H1 (cell line): Measurements from ENCODE around the gene UBE2J1. TPM values are rescaled to one million over a fixed set of nuclear protein-coding genes. Genes with fewer than 3 reads are reported as not detected.

Experiments
- CTCF ChIA-PET: fragments of 300-600 bp; sonication (Branson Sonifier 250); formaldehyde crosslinking; loops from one replicate; lab custom pipeline; 2021; ENCODE audit not compliant: partially characterized antibody; lab: Charles Lee
- POLR2A ChIA-PET: fragments of 300-600 bp; sonication (Branson Sonifier 250); formaldehyde crosslinking; loops from one replicate; lab custom pipeline; 2021; ENCODE audit warnings: inconsistent platforms; ENCODE audit not compliant: partially characterized antibody; lab: Charles Lee
- DNase-seq, 2 experiments: peaks; one replicate each; pipeline versions ENCODE4 v3.0.0 to v3.0.0-alpha.2; 2010 to 2022; ENCODE audit warnings: low spot score in 2 of 2, low read depth in 1 of 2, mixed read lengths in 1 of 2
- FAIRE-seq: peaks from 2 replicates; lab custom pipeline; 2011; peaks lifted over from hg19 to GRCh38; lab: Jason Lieb, UNC
- H2AFZ ChIP-seq: 2 replicates; pipeline ENCODE4 v1.8.1; 2012; ENCODE audit warnings: low read length, inconsistent platforms
- H2AK5ac ChIP-seq: 2 replicates; pipeline ENCODE4 v1.6.1; 2013; ENCODE audit warnings: low read depth, low read length
- H2BK120ac ChIP-seq: replicated peaks from 2 replicates; pipeline ENCODE3; 2013; ENCODE audit warnings: low read depth, low read length, inconsistent platforms
- H2BK12ac ChIP-seq: 2 replicates; pipeline ENCODE4 v1.6.1; 2013; ENCODE audit warnings: low read depth, low read length
- H2BK15ac ChIP-seq: 2 replicates; pipeline ENCODE4 v1.6.1; 2013; ENCODE audit warnings: low read length
- H2BK20ac ChIP-seq: 2 replicates; pipeline ENCODE4 v1.6.1; 2013; ENCODE audit warnings: low read length
- H2BK5ac ChIP-seq: 2 replicates; pipeline ENCODE4 v1.6.1; 2013; ENCODE audit warnings: low read depth, low read length
- H3K14ac ChIP-seq: 2 replicates; pipeline ENCODE4 v1.6.1; 2013; ENCODE audit warnings: inconsistent platforms; ENCODE audit not compliant: insufficient read length
- H3K18ac ChIP-seq: 2 replicates; pipeline ENCODE4 v1.6.1; 2013; ENCODE audit warnings: low read length; ENCODE audit errors: extremely low read depth
- H3K23ac ChIP-seq: 2 replicates; pipeline ENCODE4 v1.6.1; 2013; ENCODE audit warnings: inconsistent platforms; ENCODE audit not compliant: insufficient read length
- H3K23me2 ChIP-seq: 2 replicates; pipeline ENCODE4 v1.6.1; 2013; ENCODE audit warnings: low read depth, low read length
- H3K27ac ChIP-seq: 2 replicates; pipeline ENCODE4 v1.6.1; 2011; ENCODE audit warnings: low read depth, low read length, inconsistent platforms
- H3K27me3 ChIP-seq, 4 experiments: replicated peaks in 1 of 4; 1 replicate in 1 of 4; 2 replicates in 3 of 4; pipeline versions ENCODE4 v1.6.1 to v1.8.1; 2011 to 2013; ENCODE audit warnings: low read length in 3 of 4, mild to moderate bottlenecking in 3 of 4, inconsistent platforms in 2 of 4, mixed read lengths in 2 of 4, moderate library complexity in 1 of 4; ENCODE audit not compliant: control insufficient read depth in 3 of 4, insufficient read depth in 3 of 4; ENCODE audit errors: extremely low read depth in 1 of 4
- H3K36me3 ChIP-seq, 4 experiments: 2 replicates each; pipeline versions ENCODE4 v1.6.1 to v1.8.1; 2011 to 2013; ENCODE audit warnings: mild to moderate bottlenecking in 4 of 4, low read length in 3 of 4, moderate library complexity in 2 of 4, control low read depth in 1 of 4, inconsistent platforms in 1 of 4; ENCODE audit not compliant: insufficient read depth in 4 of 4, control insufficient read depth in 2 of 4
- H3K4ac ChIP-seq: replicated peaks from 2 replicates; pipeline ENCODE3; 2013; ENCODE audit warnings: low read length, low read depth, mixed read lengths, inconsistent platforms; ENCODE audit not compliant: insufficient read length
- H3K4me1 ChIP-seq, 4 experiments: replicated peaks in 1 of 4; 1 replicate in 1 of 4; 2 replicates in 3 of 4; pipeline versions ENCODE4 v1.6.1 to v1.8.1; 2011 to 2013; ENCODE audit warnings: low read length in 3 of 4, inconsistent platforms in 2 of 4, mixed read lengths in 1 of 4; ENCODE audit not compliant: insufficient read depth in 4 of 4, control insufficient read depth in 3 of 4
- H3K4me2 ChIP-seq, 2 experiments: 2 replicates each; pipeline versions ENCODE4 v1.6.1 to v1.8.1; 2011 to 2013; ENCODE audit warnings: low read depth in 2 of 2, low read length in 2 of 2, control low read depth in 1 of 2, inconsistent platforms in 1 of 2, mild to moderate bottlenecking in 1 of 2; ENCODE audit not compliant: insufficient read depth in 1 of 2
- H3K4me3 ChIP-seq, 4 experiments: fragments of 200-600, 300-600 bp in 1 of 4; sonication (generic), shearing (Covaris generic), sonication (Bioruptor Twin) in 1 of 4; 2 replicates each; pipeline versions ENCODE4 v1.5.1 to v1.8.1; 2011 to 2016; ENCODE audit warnings: low read length in 4 of 4, low read depth in 3 of 4, control low read depth in 2 of 4, inconsistent platforms in 2 of 4, mild to moderate bottlenecking in 2 of 4, mixed read lengths in 1 of 4, moderate library complexity in 1 of 4; ENCODE audit not compliant: insufficient read depth in 2 of 4; ENCODE audit errors: extremely low read depth in 1 of 4
- H3K56ac ChIP-seq: replicated peaks from 2 replicates; pipeline ENCODE3; 2013; ENCODE audit warnings: low read depth, mild to moderate bottlenecking, mixed read lengths, low read length, inconsistent platforms; ENCODE audit not compliant: insufficient read length
- H3K79me1 ChIP-seq: 2 replicates; pipeline ENCODE4 v1.6.1; 2013; ENCODE audit warnings: low read depth, low read length, control low read depth
- H3K79me2 ChIP-seq, 2 experiments: 2 replicates each; pipeline versions ENCODE4 v1.6.1 to v1.8.1; 2012 to 2013; ENCODE audit warnings: low read length in 2 of 2, mild to moderate bottlenecking in 2 of 2, inconsistent platforms in 1 of 2; ENCODE audit not compliant: insufficient read depth in 2 of 2, control insufficient read depth in 1 of 2
- H3K9ac ChIP-seq, 4 experiments: replicated peaks in 1 of 4; 1 replicate in 1 of 4; 2 replicates in 3 of 4; pipeline versions ENCODE4 v1.6.1 to v1.8.1; 2011 to 2013; ENCODE audit warnings: low read depth in 3 of 4, low read length in 3 of 4, control low read depth in 2 of 4, mild to moderate bottlenecking in 2 of 4, moderate library complexity in 2 of 4, inconsistent platforms in 1 of 4; ENCODE audit errors: extremely low read depth in 1 of 4
- H3K9me3 ChIP-seq, 2 experiments: 2 replicates each; pipeline versions ENCODE4 v1.6.1 to v1.8.1; 2012 to 2013; ENCODE audit warnings: mild to moderate bottlenecking in 2 of 2, moderate library complexity in 2 of 2, control low read depth in 1 of 2, inconsistent platforms in 1 of 2, low read depth in 1 of 2, low read length in 1 of 2, mixed read lengths in 1 of 2; ENCODE audit not compliant: insufficient read depth in 2 of 2
- H4K20me1 ChIP-seq, 2 experiments: replicated peaks in 1 of 2; 2 replicates each; pipeline versions ENCODE3 to v1.8.1; 2011 to 2013; ENCODE audit warnings: inconsistent platforms in 2 of 2, low read length in 2 of 2, mild to moderate bottlenecking in 1 of 2; ENCODE audit not compliant: insufficient read depth in 2 of 2, control insufficient read depth in 1 of 2
- H4K5ac ChIP-seq: 2 replicates; pipeline ENCODE4 v1.6.1; 2013; ENCODE audit warnings: low read length, low read depth, mixed read lengths, inconsistent platforms; ENCODE audit not compliant: insufficient read length
- H4K8ac ChIP-seq: 2 replicates; pipeline ENCODE4 v1.8.0; 2013; ENCODE audit warnings: mild to moderate bottlenecking, moderate library complexity, low read length, inconsistent platforms; ENCODE audit not compliant: insufficient read depth; ENCODE audit errors: extremely low read depth
- H4K91ac ChIP-seq: replicated peaks from 2 replicates; pipeline ENCODE3; 2013; ENCODE audit warnings: low read length, mixed read lengths, inconsistent platforms; ENCODE audit not compliant: insufficient read length
- BCL11A ChIP-seq, 2 experiments: IDR thresholded peaks; one replicate each; pipeline ENCODE4 v1.6.1; 2011; ENCODE audit warnings: low read depth in 2 of 2, low read length in 2 of 2, mild to moderate bottlenecking in 2 of 2
- CREB1 ChIP-seq: IDR thresholded peaks from 2 replicates; pipeline ENCODE4 v1.6.1; 2012; ENCODE audit warnings: inconsistent platforms
- EGR1 ChIP-seq: IDR thresholded peaks from 2 replicates; pipeline ENCODE4 v1.6.1; 2011; ENCODE audit warnings: low read depth, low read length, borderline replicate concordance
- RAD21 ChIP-seq, 2 experiments: IDR thresholded peaks in 1 of 2; conservative IDR thresholded peaks in 1 of 2; 2 replicates each; pipeline ENCODE4 v1.6.1; 2011; ENCODE audit warnings: low read depth in 2 of 2, low read length in 2 of 2, improper control_type of control experiment in 1 of 2, inconsistent platforms in 1 of 2, mild to moderate bottlenecking in 1 of 2, moderate library complexity in 1 of 2
- RBBP5 ChIP-seq: IDR thresholded peaks from 2 replicates; pipeline ENCODE4 v1.7.1; 2012; ENCODE audit warnings: low read depth, mild to moderate bottlenecking, inconsistent platforms, low read length, moderate library complexity, borderline replicate concordance
- RFX5 ChIP-seq: IDR thresholded peaks from 2 replicates; pipeline ENCODE4 v1.6.1; 2011; ENCODE audit warnings: low read depth, low read length, improper control_type of control experiment, borderline replicate concordance
- YY1 ChIP-seq: IDR thresholded peaks from 2 replicates; pipeline ENCODE4 v1.6.1; 2011; ENCODE audit warnings: low read depth, mild to moderate bottlenecking, low read length
- WGBS, 2 experiments: shearing (Covaris generic) in 1 of 2; methylation state at CpG; one replicate each; pipeline versions ENCODE4 v1.1.6 to v1.1.7; 2013 to 2015; ENCODE audit warnings: low lambda C conversion rate in 2 of 2, mixed read lengths in 2 of 2, inconsistent platforms in 1 of 2, low coverage in 1 of 2, missing lambda C conversion rate in 1 of 2; ENCODE audit not compliant: insufficient replicate concordance in 2 of 2, insufficient coverage in 1 of 2, insufficient read length in 1 of 2; ENCODE audit errors: extremely low coverage in 1 of 2, missing lambda C conversion rate in 1 of 2; 5-methylcytosine and 5-hydroxymethylcytosine counted together
- polyA plus RNA-seq, 7 experiments: library from polyadenylated mRNA; depleted of rRNA in 3 of 7; stranded (reverse) in 5 of 7; unstranded in 2 of 7; fragments of >200 nt in 5 of 7; fragments of 200-250 nt in 2 of 7; gene quantifications; 1 replicate in 5 of 7; 2 replicates in 1 of 7; 4 replicates in 1 of 7; pipeline versions ENCODE4 v1.2.1 to v1.2.3, GENCODE V29; 2011 to 2013; ENCODE audit warnings: missing spikeins in 2 of 7, mixed read lengths in 2 of 7
- total RNA-seq: library from RNA; stranded (reverse); fragmentation: NEBNext Ultra II Directional; extraction: Animal tissue kit (Norgen Biotek cat#: 25700); gene quantifications from 2 replicates; pipeline ENCODE4 v1.2.1, GENCODE V29; 2021
- TF ChIP-seq, protein P1 (sequence below), 3 experiments: IDR thresholded peaks; 1 replicate in 2 of 3; 2 replicates in 1 of 3; pipeline versions ENCODE4 v1.5.1 to v1.6.1; 2011; ENCODE audit warnings: low read length in 3 of 3, mild to moderate bottlenecking in 3 of 3, inconsistent platforms in 2 of 3, low read depth in 1 of 3, moderate library complexity in 1 of 3; ENCODE audit not compliant: insufficient read depth in 1 of 3; ENCODE audit errors: control extremely low read depth in 1 of 3

UBE2J1 gene
- total and polyA plus RNA-seq, 2 of the 8 experiments (the other 6 are each of a cell fraction or from before 2014, with no cell fraction given), result 8.5 to 15.2 TPM

GRCh38 chr6:89281779-89282246 is 70.7 kb downstream of the UBE2J1 start:
- WGBS, 2 experiments, result 72% methylated on average over 10 of the region's 10 CpGs; no CpG with 5 or more reads in 1 of the 2 experiments
- Histone ChIP-seq H2BK20ac (no peak overlapping the region), H3K23me2 (no peaks in the 10 kb centered on the region), H4K5ac (no peak overlapping the region), H3K9ac (no peak overlapping the region), H2BK15ac (no peak overlapping the region), H3K79me2 (no peaks in the 10 kb centered on the region), H3K27ac (no peak overlapping the region), H3K23ac (no peak overlapping the region), H3K4me1 (peaks cover 0 to 11% (median 2%) of the 10 kb centered on the region in 4 experiments; a peak in 4 of 7 replicates), H3K4ac (no peak overlapping the region), H4K8ac (no peak overlapping the region), H4K91ac (no peak overlapping the region), H2BK120ac (no peak overlapping the region), H2AK5ac (no peak overlapping the region), H3K27me3 (peaks cover 0 to 1% (median 0%) of the 10 kb centered on the region in 4 experiments; a peak in 1 of 7 replicates), H3K4me2 (no peak overlapping the region), H2BK12ac (no peak overlapping the region; the same call in 1 of the 2 replicates), H3K36me3 (no peaks in the 10 kb centered on the region), H2BK5ac (no peak overlapping the region; the same call in 1 of the 2 replicates), H3K79me1 (no peaks in the 10 kb centered on the region), H3K14ac (no peak overlapping the region), H3K9me3 (no peaks in the 10 kb centered on the region), H3K56ac (no peak overlapping the region), H4K20me1 (no peaks in the 10 kb centered on the region), H2AFZ (0 out of 2 replicates have a peak overlapping the region, but pooled peaks have one; percentile 45), H3K18ac (no peak overlapping the region), H3K4me3 (no peak overlapping the region)
- POLR2A ChIA-PET, result no interaction called here
- FAIRE-seq (peak; percentile 98), DNase-seq (peak; percentile 49 to 81)
- TF ChIP-seq RAD21 (IDR thresholded peaks at IDR 0.05 in 1 of 2, conservative IDR thresholded peaks at IDR 0.05 in 1 of 2; ENCODE audit: low read depth in 2 of 2, low read length in 2 of 2) (peak; percentile 55 to 63), EGR1 (no peak), RFX5 (no peak), BCL11A (IDR thresholded peaks at IDR 0.05; ENCODE audit: low read depth in 2 of 2, low read length in 2 of 2) (no peak), RBBP5 (no peak), YY1 (0 out of 2 replicates have a peak, but pooled peaks have one; percentile 30), CREB1 (peak; percentile 55; the same call in 1 of the 2 replicates)
- TF ChIP-seq, protein P1, sequence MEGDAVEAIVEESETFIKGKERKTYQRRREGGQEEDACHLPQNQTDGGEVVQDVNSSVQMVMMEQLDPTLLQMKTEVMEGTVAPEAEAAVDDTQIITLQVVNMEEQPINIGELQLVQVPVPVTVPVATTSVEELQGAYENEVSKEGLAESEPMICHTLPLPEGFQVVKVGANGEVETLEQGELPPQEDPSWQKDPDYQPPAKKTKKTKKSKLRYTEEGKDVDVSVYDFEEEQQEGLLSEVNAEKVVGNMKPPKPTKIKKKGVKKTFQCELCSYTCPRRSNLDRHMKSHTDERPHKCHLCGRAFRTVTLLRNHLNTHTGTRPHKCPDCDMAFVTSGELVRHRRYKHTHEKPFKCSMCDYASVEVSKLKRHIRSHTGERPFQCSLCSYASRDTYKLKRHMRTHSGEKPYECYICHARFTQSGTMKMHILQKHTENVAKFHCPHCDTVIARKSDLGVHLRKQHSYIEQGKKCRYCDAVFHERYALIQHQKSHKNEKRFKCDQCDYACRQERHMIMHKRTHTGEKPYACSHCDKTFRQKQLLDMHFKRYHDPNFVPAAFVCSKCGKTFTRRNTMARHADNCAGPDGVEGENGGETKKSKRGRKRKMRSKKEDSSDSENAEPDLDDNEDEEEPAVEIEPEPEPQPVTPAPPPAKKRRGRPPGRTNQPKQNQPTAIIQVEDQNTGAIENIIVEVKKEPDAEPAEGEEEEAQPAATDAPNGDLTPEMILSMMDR (IDR thresholded peaks at IDR 0.05; ENCODE audit: control extremely low read depth in 1 of 3, insufficient read depth in 1 of 3, low read depth in 1 of 3, low read length in 3 of 3), result peak; percentile 67 to 98 (median 96)
- CTCF ChIA-PET, result interaction anchor here (0.5 to 4.0 kb wide), 36 partner anchors 9 to 305 kb away, joined by 3 to 57 read pairs (median 4); no protein-coding TSS in a partner anchor
